SH-SY5Y (cell line): ENCODE measurements around the gene DNASE2.

Source experiments
- GATA2 ChIP-seq: IDR thresholded peaks from 2 replicates; pipeline ENCODE4 v1.6.1; 2011; ENCODE audit warnings: mild to moderate bottlenecking, low read depth, low read length
- GATA3 ChIP-seq: IDR thresholded peaks from 2 replicates; pipeline ENCODE4 v1.6.1; 2011; ENCODE audit warnings: low read depth, mild to moderate bottlenecking, low read length, moderate library complexity

GRCh38 chr19:12899891-12900518 is 18.8 kb upstream of the DNASE2 start:
- TF ChIP-seq GATA2 (no peak), GATA3 (no peak)
